Duodenal mucosa (tissue), 2 donors: ENCODE measurements around the gene PSD2.

Source experiments
- H3K27ac ChIP-seq: one replicate; pipeline ENCODE4 v1.7.0; 2013; ENCODE audit warnings: low read depth, low read length
- H3K27me3 ChIP-seq, 2 donors: one replicate each; pipeline ENCODE4 v1.7.0; 2013; ENCODE audit warnings: low read length in 2 of 2, control low read depth in 1 of 2; ENCODE audit not compliant: insufficient read depth in 2 of 2, control insufficient read depth in 1 of 2
- H3K36me3 ChIP-seq, 2 donors: one replicate each; pipeline ENCODE4 v1.7.0; 2013; ENCODE audit warnings: low read length in 2 of 2, control low read depth in 1 of 2; ENCODE audit not compliant: insufficient read depth in 2 of 2, control insufficient read depth in 1 of 2
- H3K4me1 ChIP-seq, 2 donors: one replicate each; pipeline ENCODE4 v1.7.0; 2013; ENCODE audit warnings: low read length in 2 of 2, control low read depth in 1 of 2; ENCODE audit not compliant: insufficient read depth in 2 of 2, control insufficient read depth in 1 of 2
- H3K4me3 ChIP-seq, 2 donors: one replicate each; pipeline ENCODE4 v1.7.0; 2013; ENCODE audit warnings: low read length in 2 of 2, low read depth in 1 of 2
- H3K9ac ChIP-seq, 2 donors: one replicate each; pipeline ENCODE4 v1.7.0; 2013; ENCODE audit warnings: low read length in 2 of 2, low read depth in 1 of 2
- H3K9me3 ChIP-seq, 2 donors: one replicate each; pipeline ENCODE4 v1.7.0; 2013; ENCODE audit warnings: low read length in 2 of 2, control low read depth in 1 of 2; ENCODE audit not compliant: control insufficient read depth in 1 of 2

The PSD2 gene

DNA sequence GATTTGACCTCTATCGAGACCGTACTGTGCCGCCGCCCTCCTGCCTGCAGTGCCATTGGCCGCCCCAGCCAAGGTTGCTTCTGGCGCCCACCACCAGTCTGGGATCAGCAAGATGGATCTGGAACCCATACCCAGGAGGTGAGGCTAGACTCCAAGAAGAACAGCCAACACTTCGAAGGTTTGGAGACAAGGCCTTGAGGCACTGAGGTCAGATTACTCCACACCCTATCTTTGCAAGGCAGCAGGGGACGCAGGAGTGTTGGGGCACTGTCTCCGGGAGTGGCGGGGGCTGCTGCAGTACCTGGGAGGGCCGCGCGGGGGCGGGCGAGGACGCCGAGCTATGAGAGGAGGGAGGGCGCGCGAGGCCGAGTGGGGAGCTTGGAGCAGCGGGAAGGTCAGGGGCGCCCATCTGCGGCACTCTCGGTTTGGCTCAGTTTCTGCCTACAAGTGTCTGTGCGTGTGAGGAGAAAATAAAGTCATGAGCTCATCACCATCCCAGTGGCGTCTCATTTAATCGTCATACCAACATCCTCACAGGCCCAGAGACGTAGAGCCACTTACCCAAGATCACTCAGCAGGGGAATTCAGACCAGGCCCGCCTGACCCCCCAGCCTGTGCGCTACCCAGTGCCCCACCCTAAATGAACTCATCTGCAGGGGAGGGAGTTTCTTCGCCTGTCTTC, 20.5 kb upstream of the PSD2 start:
- Histone ChIP-seq H3K4me3 (no peak overlapping the region), H3K4me1 (no peaks in the 10 kb centered on the region), H3K27me3 (no peaks in the 10 kb centered on the region), H3K9me3 (no peaks in the 10 kb centered on the region), H3K9ac (no peak overlapping the region), H3K36me3 (no peaks in the 10 kb centered on the region), H3K27ac (no peak overlapping the region)

DNA sequence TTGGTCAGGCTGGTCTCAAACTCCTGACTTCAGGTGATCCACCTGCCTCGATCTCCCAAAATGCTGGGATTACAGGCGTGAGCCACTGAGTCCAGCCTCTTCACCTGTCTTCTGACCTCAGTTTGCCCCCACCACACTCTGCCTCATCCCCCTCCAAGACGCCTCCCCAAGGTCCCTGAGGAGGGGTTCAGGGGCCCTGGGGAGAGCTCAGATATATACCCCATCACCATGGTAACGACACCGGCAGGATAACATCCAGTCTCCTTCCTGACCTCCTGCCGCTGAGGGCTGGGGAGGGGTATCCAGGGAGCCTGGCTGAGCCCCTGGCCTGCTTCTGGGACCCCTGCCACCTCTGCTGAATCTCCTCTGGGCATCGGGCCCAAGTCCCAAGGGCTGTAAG, 19.7 kb upstream of the PSD2 start:
- no peak overlapping the region for H3K9ac ChIP-seq
- no peaks in the 10 kb centered on the region for H3K36me3 ChIP-seq
- no peak overlapping the region for H3K4me3 ChIP-seq
- H3K9me3 ChIP-seq, result no peaks in the 10 kb centered on the region
- no peaks in the 10 kb centered on the region for H3K27me3 ChIP-seq
- H3K4me1 ChIP-seq, result no peaks in the 10 kb centered on the region
- no peak overlapping the region for H3K27ac ChIP-seq

DNA sequence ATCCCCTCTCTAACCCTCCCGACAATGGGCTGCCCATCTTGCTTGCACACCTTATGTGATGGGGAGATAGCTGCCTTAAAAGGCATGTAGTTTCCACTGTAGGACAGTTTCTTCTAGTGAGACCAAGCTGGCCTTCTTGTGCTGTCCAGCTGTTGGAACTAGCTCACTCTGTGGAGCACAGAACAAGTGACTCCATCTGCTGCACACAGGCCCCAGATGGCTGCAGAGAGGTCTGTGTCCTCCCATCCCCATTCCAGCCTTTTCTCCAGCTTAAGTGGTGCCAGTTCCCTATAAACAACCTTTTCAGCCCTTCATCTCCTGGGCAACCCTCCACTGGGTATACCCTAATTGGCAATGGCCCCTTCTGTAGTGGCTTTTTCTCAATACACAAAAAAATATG, 18.7 kb upstream of the PSD2 start:
- no peak overlapping the region for H3K9ac ChIP-seq
- no peaks in the 10 kb centered on the region for H3K27me3 ChIP-seq
- H3K27ac ChIP-seq, result no peak overlapping the region

DNA sequence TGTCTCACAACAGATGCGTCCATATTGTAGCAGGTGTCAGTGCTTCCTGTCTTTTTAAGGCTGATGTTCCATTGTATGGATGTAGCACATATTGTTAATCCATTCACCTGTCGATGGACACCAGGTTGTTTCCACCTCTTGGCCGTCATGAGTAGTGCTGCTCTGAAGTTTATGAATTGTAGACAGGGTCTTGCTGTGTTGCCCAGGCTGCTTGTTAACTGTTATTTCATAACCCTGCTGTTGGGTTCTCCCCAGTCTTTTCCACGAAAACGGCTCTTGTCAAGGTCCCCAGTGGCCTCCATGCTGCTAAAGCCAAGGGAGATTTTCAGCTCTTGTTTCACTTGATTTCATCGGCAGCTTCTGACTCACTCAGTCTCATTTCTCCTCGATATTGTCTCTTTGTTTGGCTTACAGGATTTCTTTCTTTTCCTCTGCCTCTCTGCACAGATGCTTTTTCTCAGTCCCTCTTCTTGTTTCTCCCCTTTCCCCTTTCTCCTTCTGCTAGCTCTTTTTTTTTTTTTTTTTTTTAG, 12.1 kb upstream of the PSD2 start:
- Histone ChIP-seq H3K27me3 (peaks cover 6 to 9% of the 10 kb centered on the region in 2 donors), H3K4me3 (no peak overlapping the region), H3K4me1 (peaks cover 0 to 4% of the 10 kb centered on the region in 2 donors), H3K9ac (no peak overlapping the region), H3K27ac (no peak overlapping the region), H3K36me3 (no peaks in the 10 kb centered on the region), H3K9me3 (no peaks in the 10 kb centered on the region)

More for the DNA sequence above, 18.7 kb upstream of the PSD2 start:
- H3K4me3 ChIP-seq, result no peak overlapping the region
- H3K36me3 ChIP-seq, result no peaks in the 10 kb centered on the region
- H3K9me3 ChIP-seq, result no peaks in the 10 kb centered on the region
- no peaks in the 10 kb centered on the region for H3K4me1 ChIP-seq

DNA sequence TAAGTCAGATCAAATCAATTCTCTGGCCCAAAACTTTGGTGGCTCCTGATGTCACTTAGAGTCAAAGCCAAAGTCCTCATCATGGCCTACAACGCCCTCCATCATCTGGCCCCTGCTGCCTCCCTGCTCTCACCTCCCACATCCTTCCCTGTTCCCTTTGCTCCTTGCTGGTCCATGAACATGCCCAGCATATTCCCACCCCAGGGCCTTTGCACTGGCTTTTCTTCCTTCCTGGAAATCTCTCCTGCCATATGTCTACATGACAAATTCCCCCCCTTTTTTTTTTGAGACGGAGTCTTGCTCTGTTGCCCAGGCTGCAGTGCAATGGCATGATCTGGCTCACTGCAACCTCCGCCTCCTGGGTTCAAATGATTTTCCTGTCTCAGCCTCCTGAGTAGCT, 11.1 kb upstream of the PSD2 start:
- Histone ChIP-seq H3K4me1 (peaks cover 0 to 4% of the 10 kb centered on the region in 2 donors), H3K27ac (no peak overlapping the region), H3K4me3 (no peak overlapping the region), H3K9ac (no peak overlapping the region), H3K36me3 (no peaks in the 10 kb centered on the region), H3K9me3 (no peaks in the 10 kb centered on the region), H3K27me3 (peaks cover 6 to 9% of the 10 kb centered on the region in 2 donors)

DNA sequence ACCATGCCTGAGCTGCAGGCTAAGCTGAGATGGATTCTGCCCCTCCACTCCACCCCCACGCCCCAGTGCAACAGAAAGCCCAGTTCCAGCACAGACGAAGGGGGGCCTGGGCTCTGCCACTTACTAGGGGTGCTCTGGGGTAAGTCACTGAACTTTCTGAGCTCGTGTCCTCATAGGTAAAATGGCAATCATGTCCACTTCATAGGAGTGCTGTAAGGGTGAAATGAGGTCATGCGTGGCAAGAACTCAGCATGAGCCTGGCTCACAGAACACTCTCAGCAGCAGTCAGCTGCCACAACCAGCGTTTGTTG, 8.4 kb upstream of the PSD2 start:
- no peaks in the 10 kb centered on the region for H3K36me3 ChIP-seq
- no peaks in the 10 kb centered on the region for H3K9me3 ChIP-seq
- peaks cover 6 to 9% of the 10 kb centered on the region in 2 donors for H3K27me3 ChIP-seq
- H3K4me1 ChIP-seq, result peaks cover 0 to 4% of the 10 kb centered on the region in 2 donors
- H3K27ac ChIP-seq, result no peak overlapping the region
- H3K4me3 ChIP-seq, result peak overlapping the region in 1 of 2 donors; percentile 84
- H3K9ac ChIP-seq, result no peak overlapping the region

DNA sequence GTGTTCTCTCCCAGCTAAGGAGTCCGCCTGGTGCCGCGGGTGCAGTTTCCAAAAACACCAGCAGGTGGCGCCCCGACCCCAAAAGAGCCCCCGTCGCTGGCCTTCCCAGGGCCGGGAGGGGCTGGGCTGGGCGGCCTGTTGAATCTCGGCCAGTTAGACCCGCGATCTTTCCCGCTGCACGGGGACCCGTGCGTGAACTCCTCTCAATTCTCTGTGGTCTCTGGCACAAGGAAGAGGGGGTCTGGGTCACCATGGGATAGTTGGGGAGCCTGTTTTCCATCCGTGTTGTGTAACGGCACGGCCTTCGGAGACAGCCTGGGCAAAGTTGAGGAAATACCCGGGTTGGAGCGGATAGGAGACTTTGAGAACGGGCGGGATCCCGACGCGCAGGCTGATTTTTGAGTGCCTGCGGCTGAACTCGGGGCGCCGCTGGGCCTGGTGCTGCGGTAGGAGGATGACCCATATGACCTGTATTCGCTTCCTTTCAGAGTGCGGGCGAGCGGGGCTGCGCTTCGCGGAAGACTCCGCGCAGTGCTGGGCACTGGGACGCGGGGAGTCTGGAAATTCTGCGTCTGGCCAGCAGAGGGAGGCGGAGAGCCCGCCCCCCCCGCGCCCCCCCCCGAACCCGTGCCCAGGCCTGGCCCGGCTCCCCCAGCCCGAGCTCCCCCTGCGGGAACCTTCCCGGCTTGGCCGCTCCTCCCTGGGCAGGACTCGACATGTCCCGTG, 7.9 kb upstream of the PSD2 start:
- no peaks in the 10 kb centered on the region for H3K9me3 ChIP-seq
- H3K4me1 ChIP-seq, result peaks cover 0 to 4% of the 10 kb centered on the region in 2 donors
- H3K4me3 ChIP-seq, result peak overlapping the region; percentile 79 to 84
- H3K27ac ChIP-seq, result no peak overlapping the region
- peaks cover 6 to 9% of the 10 kb centered on the region in 2 donors for H3K27me3 ChIP-seq
- no peaks in the 10 kb centered on the region for H3K36me3 ChIP-seq
- H3K9ac ChIP-seq, result peak overlapping the region in 1 of 2 donors; percentile 63

DNA sequence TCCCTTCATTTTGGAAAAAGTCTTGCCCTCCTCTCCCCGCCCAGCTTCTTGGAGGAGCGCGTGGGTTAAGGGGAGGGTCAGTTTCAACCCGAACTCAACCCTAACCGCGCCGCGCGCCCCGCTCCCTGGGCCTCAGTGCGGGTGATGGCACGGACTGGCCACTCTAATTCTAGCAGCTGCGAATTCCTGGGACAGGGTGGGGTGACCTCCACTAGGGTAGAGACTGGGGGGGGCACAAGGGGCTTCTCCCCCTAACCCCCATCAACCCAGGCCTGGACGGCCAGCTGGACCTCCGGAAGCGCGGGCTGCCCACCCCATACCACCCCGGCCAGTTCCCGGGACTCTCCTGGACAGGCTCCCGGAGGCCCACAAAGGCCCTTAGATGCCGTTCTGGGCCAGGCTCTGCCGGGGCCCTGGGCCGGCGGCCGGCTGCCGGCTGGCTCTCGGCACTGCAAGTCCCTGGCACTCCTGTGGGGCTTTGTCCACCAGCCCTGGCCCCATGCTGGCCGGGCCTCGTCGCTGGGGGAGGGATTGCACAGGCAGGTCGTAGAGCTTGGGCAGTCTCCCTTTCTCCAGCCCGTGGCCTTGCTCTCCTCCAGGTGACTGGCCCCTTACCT, 7.2 kb upstream of the PSD2 start:
- no peak overlapping the region for H3K27ac ChIP-seq
- no peaks in the 10 kb centered on the region for H3K9me3 ChIP-seq

DNA sequence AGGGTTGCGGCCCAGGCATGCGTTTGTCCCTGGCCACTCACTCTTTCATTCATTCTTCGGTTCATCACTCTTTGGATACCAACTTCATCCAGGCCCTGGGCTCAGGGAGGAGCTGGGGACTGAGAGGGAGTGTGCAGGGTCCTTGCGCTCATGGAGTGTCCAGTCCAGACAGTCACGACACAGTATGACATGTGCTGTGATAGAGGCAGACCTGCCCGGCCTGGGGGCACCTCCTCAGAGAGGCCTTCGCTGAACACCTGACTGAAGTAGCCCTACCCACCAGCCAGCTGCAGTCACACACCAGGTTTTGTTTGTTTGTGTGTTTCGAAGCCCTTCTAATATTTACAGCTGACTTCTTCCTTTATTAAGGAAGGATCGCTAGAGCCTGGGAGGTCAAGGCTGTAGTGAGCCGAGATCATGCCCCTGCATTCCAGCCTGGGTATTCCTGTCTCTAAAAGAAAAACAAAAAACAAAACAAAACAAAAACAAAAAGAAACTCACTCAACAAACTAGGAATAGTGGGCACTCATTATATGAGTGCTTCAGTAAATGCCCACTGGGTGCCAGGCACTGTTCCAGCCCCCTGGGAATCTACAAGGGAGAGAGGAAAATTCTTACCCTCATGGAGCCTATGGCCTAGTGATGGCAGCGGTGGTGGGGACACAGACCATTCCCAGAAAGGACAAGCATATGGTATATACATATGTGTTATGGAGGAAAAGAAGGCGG, 6.3 kb upstream of the PSD2 start:
- Histone ChIP-seq H3K27me3 (peaks cover 18 to 22% of the 10 kb centered on the region in 2 donors), H3K4me1 (peaks cover 0 to 4% of the 10 kb centered on the region in 2 donors)

More for the DNA sequence above, 7.2 kb upstream of the PSD2 start:
- Histone ChIP-seq H3K4me1 (peaks cover 0 to 4% of the 10 kb centered on the region in 2 donors), H3K4me3 (no peak overlapping the region), H3K36me3 (no peaks in the 10 kb centered on the region), H3K27me3 (peaks cover 9 to 13% of the 10 kb centered on the region in 2 donors), H3K9ac (no peak overlapping the region)

DNA sequence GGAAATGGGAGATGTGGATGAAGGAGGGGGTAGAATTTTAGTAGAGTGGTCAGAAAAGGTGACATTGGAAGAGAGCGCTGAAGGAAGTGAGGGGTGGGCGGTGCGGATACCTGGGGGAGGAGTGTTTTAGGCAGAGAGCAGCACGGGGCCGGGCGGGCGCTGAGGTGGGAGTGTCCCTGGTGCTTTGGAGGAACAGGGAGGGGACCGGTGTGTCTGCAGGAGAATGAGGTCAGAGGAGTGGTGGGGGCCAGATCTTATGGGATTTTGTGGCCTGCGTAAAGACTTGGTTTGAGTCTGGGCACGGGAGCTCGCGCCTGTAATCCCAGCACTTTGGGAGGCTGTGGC, 5.8 kb upstream of the PSD2 start:
- Histone ChIP-seq H3K9me3 (no peaks in the 10 kb centered on the region), H3K4me3 (no peak overlapping the region), H3K4me1 (peaks cover 0 to 4% of the 10 kb centered on the region in 2 donors), H3K27me3 (peaks cover 23 to 27% of the 10 kb centered on the region in 2 donors), H3K27ac (no peak overlapping the region), H3K9ac (no peak overlapping the region), H3K36me3 (no peaks in the 10 kb centered on the region)

More for the DNA sequence above, 6.3 kb upstream of the PSD2 start:
- Histone ChIP-seq H3K4me3 (no peak overlapping the region), H3K9ac (no peak overlapping the region), H3K36me3 (no peaks in the 10 kb centered on the region), H3K9me3 (no peaks in the 10 kb centered on the region), H3K27ac (no peak overlapping the region)
